HG03432 (cell line): ENCODE results near the gene CTIF.
A peak's percentile ranks its signal among the peaks of the same experiment; 100 is the strongest.

Experiments used
- ATAC-seq: cut with Tn5 transposase; IDR thresholded peaks from one replicate; pipeline ENCODE4 v1.9.1; 2021; ENCODE audit warnings: mild to moderate bottlenecking, moderate library complexity; ENCODE audit not compliant: unreplicated experiment

CTIF gene

GRCh38 chr18:48889115-48889941 is 350.5 kb downstream of the CTIF start:
- ATAC-seq = no peak

GRCh38 chr18:48889981-48890762 is 351.3 kb downstream of the CTIF start:
- ATAC-seq = no peak

GRCh38 chr18:48891721-48892120 is 352.9 kb downstream of the CTIF start:
- no peak for ATAC-seq

GRCh38 chr18:48892146-48892855 is 353.5 kb downstream of the CTIF start:
- ATAC-seq = no peak

- ATAC-seq = no peak
These were observed 354.3 kb downstream of the CTIF start for GRCh38 chr18:48893061-48893607.

GRCh38 chr18:48893608-48894600 is 355.1 kb downstream of the CTIF start:
- no peak for ATAC-seq

GRCh38 chr18:48894799-48895346 is 356.0 kb downstream of the CTIF start:
- no peak for ATAC-seq

GRCh38 chr18:48896326-48896874 is 357.6 kb downstream of the CTIF start:
- no peak for ATAC-seq

GRCh38 chr18:48896875-48897511 is 358.2 kb downstream of the CTIF start:
- ATAC-seq = peak; percentile 56

GRCh38 chr18:48897531-48897930 is 358.7 kb downstream of the CTIF start:
- peak; percentile 24 for ATAC-seq

GRCh38 chr18:48898521-48898920 is 359.7 kb downstream of the CTIF start:
- no peak for ATAC-seq

GRCh38 chr18:48899558-48900174 is 360.8 kb downstream of the CTIF start:
- ATAC-seq = no peak

- no peak for ATAC-seq
These were observed 361.6 kb downstream of the CTIF start for GRCh38 chr18:48900469-48900868.

GRCh38 chr18:48901145-48902022 is 362.6 kb downstream of the CTIF start:
- no peak for ATAC-seq

GRCh38 chr18:48902023-48902855 is 363.4 kb downstream of the CTIF start:
- no peak for ATAC-seq

- ATAC-seq = no peak
These were observed 364.2 kb downstream of the CTIF start for GRCh38 chr18:48902856-48903601.
